CD4-positive, alpha-beta memory T cell (primary cell): ENCODE measurements around the gene TGFB1. TPM values are rescaled to one million over a fixed set of nuclear protein-coding genes. Genes with fewer than 3 reads are reported as not detected.
A peak's percentile ranks its signal among the peaks of the same experiment; 100 is the strongest.

Experiments used
- CTCF ChIA-PET: fragments of 350-600 bp; sonication (Branson Sonifier 250); formaldehyde crosslinking; loops from one replicate; lab custom pipeline; 2021; ENCODE audit warnings: inconsistent platforms; ENCODE audit not compliant: partially characterized antibody; lab: Charles Lee
- POLR2A ChIA-PET: fragments of 350-600 bp; sonication (Branson Sonifier 250); formaldehyde crosslinking; loops from one replicate; lab custom pipeline; 2021; ENCODE audit not compliant: partially characterized antibody; lab: Charles Lee
- DNase-seq, 5 donors: peaks; one replicate each; pipeline versions ENCODE4 v3.0.0 to v3.0.0-alpha.2; 2020 to 2022; ENCODE audit warnings: mixed read lengths in 1 of 5
- H3K27ac ChIP-seq: one replicate; pipeline ENCODE4 v1.7.0; 2013; ENCODE audit warnings: low read depth, low read length
- H3K27me3 ChIP-seq: 2 replicates; pipeline ENCODE4 v1.7.0; 2013; ENCODE audit warnings: mild to moderate bottlenecking, low read length, moderate library complexity; ENCODE audit not compliant: insufficient read depth
- H3K36me3 ChIP-seq: 2 replicates; pipeline ENCODE4 v1.7.0; 2013; ENCODE audit warnings: mild to moderate bottlenecking, low read length, moderate library complexity; ENCODE audit not compliant: insufficient read depth
- H3K4me1 ChIP-seq: 2 replicates; pipeline ENCODE4 v1.7.0; 2013; ENCODE audit warnings: mild to moderate bottlenecking, low read length, moderate library complexity; ENCODE audit not compliant: insufficient read depth
- H3K4me3 ChIP-seq, 2 donors: one replicate each; pipeline ENCODE4 v1.7.0; 2013; ENCODE audit warnings: low read length in 2 of 2, mild to moderate bottlenecking in 1 of 2
- H3K9me3 ChIP-seq, 2 donors: one replicate each; pipeline ENCODE4 v1.7.0; 2013; ENCODE audit warnings: low read length in 2 of 2, control low read depth in 1 of 2; ENCODE audit not compliant: control insufficient read depth in 1 of 2
- H3K27ac Mint-ChIP-seq, 7 donors: one replicate each; pipeline ENCODE4 v1.8.0; 2020 to 2021; ENCODE audit warnings: mixed read lengths in 7 of 7, mild to moderate bottlenecking in 6 of 7, inconsistent platforms in 3 of 7, moderate library complexity in 3 of 7
- H3K27me3 Mint-ChIP-seq, 2 donors: one replicate each; pipeline ENCODE4 v1.8.0; 2020 to 2021; ENCODE audit warnings: mixed read lengths in 2 of 2
- H3K36me3 Mint-ChIP-seq, 2 donors: one replicate each; pipeline ENCODE4 v1.8.0; 2020 to 2021; ENCODE audit warnings: mixed read lengths in 2 of 2, inconsistent platforms in 1 of 2, mild to moderate bottlenecking in 1 of 2
- H3K4me1 Mint-ChIP-seq, 4 donors: one replicate each; pipeline ENCODE4 v1.8.0; 2020 to 2021; ENCODE audit warnings: mixed read lengths in 4 of 4, mild to moderate bottlenecking in 1 of 4
- H3K4me3 Mint-ChIP-seq, 8 donors: one replicate each; pipeline ENCODE4 v1.8.0; 2020 to 2021; ENCODE audit warnings: mixed read lengths in 8 of 8, mild to moderate bottlenecking in 7 of 8, moderate library complexity in 6 of 8, inconsistent platforms in 3 of 8
- H3K9me3 Mint-ChIP-seq, 8 donors: one replicate each; pipeline ENCODE4 v1.8.0; 2020 to 2021; ENCODE audit warnings: mixed read lengths in 8 of 8, mild to moderate bottlenecking in 5 of 8, inconsistent platforms in 3 of 8, moderate library complexity in 1 of 8
- intact Hi-C: fragments of 100-400 bp; cut with micrococcal nuclease; formaldehyde crosslinking; loops from one replicate; pipeline ENCODE4 v1.15.1; 2023
- polyA plus RNA-seq, 2 donors: library from polyadenylated mRNA; unstranded; fragments of 300-500 nt; fragmentation: Illumina TruSeq; gene quantifications; one replicate each; pipeline ENCODE4 v1.2.3, GENCODE V29; 2021
- total RNA-seq, 2 experiments: library from RNA; stranded (reverse); gene quantifications; one replicate each; pipeline ENCODE4 v1.2.3, GENCODE V29; 2021

Gene TGFB1
- total and polyA plus RNA-seq, 4 experiments from 2014 or later = 28.1 to 143 (median 110) TPM

GRCh38 chr19:41318696-41319499 lies 34.8 kb downstream of the TGFB1 start:
- H3K9me3 Mint-ChIP-seq = peaks cover 0 to 5% (median 0%) of the 10 kb centered on the region in 8 donors
- Histone ChIP-seq H3K27me3 (no peaks in the 10 kb centered on the region), H3K4me3 (no peak overlapping the region), H3K9me3 (no peaks in the 10 kb centered on the region), H3K4me1 (peaks cover 4% of the 10 kb centered on the region), H3K27ac (no peak overlapping the region), H3K36me3 (peaks cover 66% of the 10 kb centered on the region)
- intact Hi-C loops = no loop called here
- peak overlapping the region; percentile 29 to 87 (median 66) for H3K27ac Mint-ChIP-seq
- DNase-seq = peak in 1 of 5 donors; percentile 41
- H3K4me3 Mint-ChIP-seq = peak overlapping the region in 1 of 8 donors; percentile 49
- peaks cover 32 to 76% of the 10 kb centered on the region in 2 donors for H3K36me3 Mint-ChIP-seq
- CTCF ChIA-PET = interaction anchor here (1.2 kb wide), 1 partner anchor 10 kb away, joined by 3 read pairs; no protein-coding TSS in a partner anchor
- POLR2A ChIA-PET = interaction anchor here (2.0 to 2.1 kb wide), 2 partner anchors 9 to 34 kb away, joined by 7 to 10 read pairs; partner anchors contain the start of gene CCDC97
- peaks cover 11 to 61% (median 19%) of the 10 kb centered on the region in 4 donors for H3K4me1 Mint-ChIP-seq
- H3K27me3 Mint-ChIP-seq = no peaks in the 10 kb centered on the region

DNA sequence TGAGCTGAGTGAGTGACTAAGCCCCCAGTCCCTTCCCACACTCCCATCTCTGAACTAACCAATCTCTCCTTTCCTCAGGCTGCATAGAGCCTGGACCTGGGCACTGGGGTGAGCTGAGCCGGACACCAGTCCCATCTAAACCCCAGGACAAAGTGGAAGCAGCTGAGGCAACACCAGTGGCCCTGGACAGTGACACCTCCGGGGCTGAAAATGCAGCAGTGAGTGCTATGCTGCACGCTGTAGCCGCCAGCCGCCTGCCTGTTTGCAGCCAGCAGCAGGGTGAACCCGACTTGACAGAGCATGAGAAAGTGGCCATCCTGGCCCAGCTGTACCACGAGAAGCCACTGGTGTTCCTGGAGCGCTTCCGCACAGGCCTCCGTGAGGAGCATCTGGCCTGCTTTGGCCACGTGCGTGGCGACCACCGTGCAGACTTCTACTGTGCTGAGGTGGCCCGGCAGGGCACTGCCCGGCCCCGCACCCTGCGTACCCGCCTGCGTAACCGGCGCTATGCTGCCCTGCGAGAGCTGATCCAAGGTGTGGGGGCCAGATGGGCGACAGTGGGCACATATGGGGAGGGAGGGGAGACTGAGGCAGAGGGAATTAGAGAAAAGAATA lies 37.3 kb downstream of the TGFB1 start:
- Mint-ChIP-seq H3K4me1 (peaks cover 20 to 71% (median 28%) of the 10 kb centered on the region in 4 donors), H3K36me3 (peaks cover 34 to 77% of the 10 kb centered on the region in 2 donors), H3K27ac (peak overlapping the region in 5 of 7 donors; percentile 13 to 70 (median 69)), H3K4me3 (peak overlapping the region in 1 of 8 donors; percentile 33), H3K27me3 (no peaks in the 10 kb centered on the region), H3K9me3 (peaks cover 0 to 4% (median 0%) of the 10 kb centered on the region in 8 donors)
- Histone ChIP-seq H3K27me3 (no peaks in the 10 kb centered on the region), H3K9me3 (no peaks in the 10 kb centered on the region), H3K27ac (no peak overlapping the region), H3K4me1 (peaks cover 22% of the 10 kb centered on the region), H3K4me3 (no peak overlapping the region), H3K36me3 (peaks cover 62% of the 10 kb centered on the region)
- POLR2A ChIA-PET = interaction anchor here (1.0 to 1.3 kb wide), 4 partner anchors 11 to 52 kb away, joined by 3 to 4 read pairs (median 4); partner anchors contain the start of gene HNRNPUL1
- intact Hi-C loops = no loop called here
- DNase-seq = peak in 1 of 5 donors; percentile 37
- CTCF ChIA-PET = no interaction called here

DNA sequence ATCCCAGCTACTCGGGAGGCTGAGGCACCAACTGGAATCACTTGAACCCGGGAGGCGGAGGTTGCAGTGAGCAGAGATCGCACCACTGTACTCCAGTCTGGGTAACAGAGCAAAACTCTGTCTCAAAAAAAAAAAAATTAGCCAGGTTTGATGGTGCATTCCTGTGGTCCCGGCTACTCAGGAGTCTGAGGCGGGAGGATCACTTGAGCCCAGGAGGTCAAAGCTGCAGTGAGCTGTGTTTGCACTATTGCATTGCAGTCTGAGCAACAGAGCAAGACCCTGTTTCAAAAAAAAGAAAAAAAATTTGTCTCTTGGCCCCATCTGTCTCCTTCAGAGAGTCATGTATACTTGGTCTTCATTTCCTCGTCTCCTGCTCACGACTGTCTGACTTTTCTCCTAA lies 42.1 kb downstream of the TGFB1 start:
- H3K27ac ChIP-seq = no peak overlapping the region
- H3K27me3 Mint-ChIP-seq = no peaks in the 10 kb centered on the region
- POLR2A ChIA-PET = interaction anchor here (0.6 to 26.9 kb wide), 8 partner anchors 11 to 1370 kb away, joined by 3 to 711 read pairs (median 34); partner anchors contain the start of genes HNRNPUL1 and TGFB1
- H3K9me3 ChIP-seq = no peaks in the 10 kb centered on the region
- intact Hi-C loops = loop anchor here (2.0 kb wide), 1 partner anchor 17 kb away; no protein-coding TSS in a partner anchor
- peaks cover 62% of the 10 kb centered on the region for H3K4me1 ChIP-seq
- CTCF ChIA-PET = interaction anchor here (1.2 to 1.7 kb wide), 2 partner anchors 40 to 128 kb away, joined by 3 to 6 read pairs; partner anchors contain the start of gene DMAC2
- peaks cover 0 to 14% (median 0%) of the 10 kb centered on the region in 8 donors for H3K9me3 Mint-ChIP-seq
- H3K27ac Mint-ChIP-seq = peak overlapping the region in 6 of 7 donors; percentile 39 to 99 (median 70)
- no peaks in the 10 kb centered on the region for H3K27me3 ChIP-seq
- DNase-seq = peak in 1 of 5 donors; percentile 33
- no peak overlapping the region for H3K4me3 ChIP-seq
- H3K4me1 Mint-ChIP-seq = peaks cover 41 to 78% (median 59%) of the 10 kb centered on the region in 4 donors
- H3K36me3 Mint-ChIP-seq = peaks cover 18 to 62% of the 10 kb centered on the region in 2 donors
- peaks cover 26% of the 10 kb centered on the region for H3K36me3 ChIP-seq
- H3K4me3 Mint-ChIP-seq = peak overlapping the region; percentile 51 to 100 (median 74)

GRCh38 chr19:41311072-41311471 lies 42.6 kb downstream of the TGFB1 start:
- Mint-ChIP-seq H3K36me3 (peaks cover 16 to 61% of the 10 kb centered on the region in 2 donors), H3K27ac (peak overlapping the region in 5 of 7 donors; percentile 25 to 100 (median 99)), H3K4me3 (peak overlapping the region; percentile 16 to 100 (median 97)), H3K27me3 (no peaks in the 10 kb centered on the region), H3K9me3 (peaks cover 0 to 14% (median 0%) of the 10 kb centered on the region in 8 donors), H3K4me1 (peaks cover 42 to 78% (median 64%) of the 10 kb centered on the region in 4 donors)
- CTCF ChIA-PET = interaction anchor here (1.2 to 4.4 kb wide), 3 partner anchors 41 to 129 kb away, joined by 3 to 101 read pairs (median 6); partner anchors contain the start of gene DMAC2
- Histone ChIP-seq H3K4me1 (peaks cover 68% of the 10 kb centered on the region), H3K27me3 (no peaks in the 10 kb centered on the region), H3K4me3 (peak overlapping the region; percentile 82 to 98), H3K9me3 (no peaks in the 10 kb centered on the region), H3K36me3 (peaks cover 22% of the 10 kb centered on the region), H3K27ac (peak overlapping the region; percentile 92)
- intact Hi-C loops = loop anchor here (2.0 kb wide), 1 partner anchor 18 kb away; no protein-coding TSS in a partner anchor
- peak in 1 of 5 donors; percentile 22 for DNase-seq
- POLR2A ChIA-PET = interaction anchor here (0.8 to 26.9 kb wide), 9 partner anchors 8 to 221 kb away, joined by 3 to 711 read pairs (median 26); partner anchors contain the start of genes B9D2, HNRNPUL1 and TGFB1

- CTCF ChIA-PET = interaction anchor here (0.6 to 4.4 kb wide), 5 partner anchors 42 to 491 kb away, joined by 3 to 101 read pairs (median 5); no protein-coding TSS in a partner anchor
- peaks cover 43 to 86% (median 68%) of the 10 kb centered on the region in 4 donors for H3K4me1 Mint-ChIP-seq
- peak within 1 kb of the TSS; percentile 92 for H3K27ac ChIP-seq
Measured at GRCh38 chr19:41310033-41310831, 43.5 kb downstream of the TGFB1 start, which contains the start of gene CCDC97. Gene CCDC97 (plus strand): TSS chr19:41310172. CDS start chr19:41310311, 139 bp downstream.

More at GRCh38 chr19:41310033-41310831, 43.5 kb downstream of the TGFB1 start, which contains the start of gene CCDC97:
- intact Hi-C loops = loop anchor here (1.0 to 2.0 kb wide), 3 partner anchors 19 to 87 kb away; partner anchors contain the start of genes BCKDHA and EXOSC5
- Histone ChIP-seq H3K36me3 (peaks cover 25% of the 10 kb centered on the region), H3K4me3 (peak within 1 kb of the TSS; percentile 82 to 98), H3K4me1 (peaks cover 76% of the 10 kb centered on the region), H3K9me3 (no peaks in the 10 kb centered on the region), H3K27me3 (no peaks in the 10 kb centered on the region)
- POLR2A ChIA-PET = interaction anchor here (0.8 to 26.9 kb wide), 13 partner anchors 9 to 574 kb away, joined by 3 to 711 read pairs (median 13); partner anchors contain the start of genes B3GNT8, B9D2, DMAC2 and HNRNPUL1
- H3K36me3 Mint-ChIP-seq = peaks cover 17 to 65% of the 10 kb centered on the region in 2 donors
- H3K27ac Mint-ChIP-seq = peak within 1 kb of the TSS; percentile 97 to 100 (median 99)
- DNase-seq = peak; percentile 86 to 92 (median 89)
- H3K27me3 Mint-ChIP-seq = no peaks in the 10 kb centered on the region
- peak within 1 kb of the TSS; percentile 96 to 100 (median 97) for H3K4me3 Mint-ChIP-seq
- peaks cover 0 to 14% (median 0%) of the 10 kb centered on the region in 8 donors for H3K9me3 Mint-ChIP-seq
